Measurements from ENCODE around the gene KL.

The KL gene

DNA sequence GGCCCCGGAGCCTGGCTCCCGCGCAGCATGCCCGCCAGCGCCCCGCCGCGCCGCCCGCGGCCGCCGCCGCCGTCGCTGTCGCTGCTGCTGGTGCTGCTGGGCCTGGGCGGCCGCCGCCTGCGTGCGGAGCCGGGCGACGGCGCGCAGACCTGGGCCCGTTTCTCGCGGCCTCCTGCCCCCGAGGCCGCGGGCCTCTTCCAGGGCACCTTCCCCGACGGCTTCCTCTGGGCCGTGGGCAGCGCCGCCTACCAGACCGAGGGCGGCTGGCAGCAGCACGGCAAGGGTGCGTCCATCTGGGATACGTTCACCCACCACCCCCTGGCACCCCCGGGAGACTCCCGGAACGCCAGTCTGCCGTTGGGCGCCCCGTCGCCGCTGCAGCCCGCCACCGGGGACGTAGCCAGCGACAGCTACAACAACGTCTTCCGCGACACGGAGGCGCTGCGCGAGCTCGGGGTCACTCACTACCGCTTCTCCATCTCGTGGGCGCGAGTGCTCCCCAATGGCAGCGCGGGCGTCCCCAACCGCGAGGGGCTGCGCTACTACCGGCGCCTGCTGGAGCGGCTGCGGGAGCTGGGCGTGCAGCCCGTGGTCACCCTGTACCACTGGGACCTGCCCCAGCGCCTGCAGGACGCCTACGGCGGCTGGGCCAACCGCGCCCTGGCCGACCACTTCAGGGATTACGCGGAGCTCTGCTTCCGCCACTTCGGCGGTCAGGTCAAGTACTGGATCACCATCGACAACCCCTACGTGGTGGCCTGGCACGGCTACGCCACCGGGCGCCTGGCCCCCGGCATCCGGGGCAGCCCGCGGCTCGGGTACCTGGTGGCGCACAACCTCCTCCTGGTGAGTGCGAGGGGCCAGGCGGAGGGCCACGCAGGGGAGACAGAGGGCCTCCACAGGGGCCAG lies at the start of gene KL:
KL (plus strand) TSS at position 10 of the 909 bp plus-strand sequence; CDS start at position 28, 18 bp downstream.
- Histone ChIP-seq H2AFZ (peak within 1 kb of the TSS; percentile 73), H3K79me2 (peaks cover 25% of the 10 kb centered on the region), H3K9me3 (ENCODE audit: control insufficient read depth, low read length) (no peaks in the 10 kb centered on the region), H3K27me3 (ENCODE audit: control insufficient read depth, insufficient read depth, low read length) (no peaks in the 10 kb centered on the region), H3K9ac (peak within 1 kb of the TSS; percentile 67), H3K27ac (peak within 1 kb of the TSS; percentile 97), H3K4me1 (peaks cover 8% of the 10 kb centered on the region), H3K4me2 (ENCODE audit: low read length) (peak within 1 kb of the TSS; percentile 94), H3K36me3 (ENCODE audit: control insufficient read depth, insufficient read depth, low read length) (peaks cover 5% of the 10 kb centered on the region), H3K4me3 (ENCODE audit: low read depth, low read length) (peak within 1 kb of the TSS; percentile 99)
- TF ChIP-seq, protein P1, sequence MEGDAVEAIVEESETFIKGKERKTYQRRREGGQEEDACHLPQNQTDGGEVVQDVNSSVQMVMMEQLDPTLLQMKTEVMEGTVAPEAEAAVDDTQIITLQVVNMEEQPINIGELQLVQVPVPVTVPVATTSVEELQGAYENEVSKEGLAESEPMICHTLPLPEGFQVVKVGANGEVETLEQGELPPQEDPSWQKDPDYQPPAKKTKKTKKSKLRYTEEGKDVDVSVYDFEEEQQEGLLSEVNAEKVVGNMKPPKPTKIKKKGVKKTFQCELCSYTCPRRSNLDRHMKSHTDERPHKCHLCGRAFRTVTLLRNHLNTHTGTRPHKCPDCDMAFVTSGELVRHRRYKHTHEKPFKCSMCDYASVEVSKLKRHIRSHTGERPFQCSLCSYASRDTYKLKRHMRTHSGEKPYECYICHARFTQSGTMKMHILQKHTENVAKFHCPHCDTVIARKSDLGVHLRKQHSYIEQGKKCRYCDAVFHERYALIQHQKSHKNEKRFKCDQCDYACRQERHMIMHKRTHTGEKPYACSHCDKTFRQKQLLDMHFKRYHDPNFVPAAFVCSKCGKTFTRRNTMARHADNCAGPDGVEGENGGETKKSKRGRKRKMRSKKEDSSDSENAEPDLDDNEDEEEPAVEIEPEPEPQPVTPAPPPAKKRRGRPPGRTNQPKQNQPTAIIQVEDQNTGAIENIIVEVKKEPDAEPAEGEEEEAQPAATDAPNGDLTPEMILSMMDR (IDR thresholded peaks at IDR 0.05): peak; percentile 5

DNA sequence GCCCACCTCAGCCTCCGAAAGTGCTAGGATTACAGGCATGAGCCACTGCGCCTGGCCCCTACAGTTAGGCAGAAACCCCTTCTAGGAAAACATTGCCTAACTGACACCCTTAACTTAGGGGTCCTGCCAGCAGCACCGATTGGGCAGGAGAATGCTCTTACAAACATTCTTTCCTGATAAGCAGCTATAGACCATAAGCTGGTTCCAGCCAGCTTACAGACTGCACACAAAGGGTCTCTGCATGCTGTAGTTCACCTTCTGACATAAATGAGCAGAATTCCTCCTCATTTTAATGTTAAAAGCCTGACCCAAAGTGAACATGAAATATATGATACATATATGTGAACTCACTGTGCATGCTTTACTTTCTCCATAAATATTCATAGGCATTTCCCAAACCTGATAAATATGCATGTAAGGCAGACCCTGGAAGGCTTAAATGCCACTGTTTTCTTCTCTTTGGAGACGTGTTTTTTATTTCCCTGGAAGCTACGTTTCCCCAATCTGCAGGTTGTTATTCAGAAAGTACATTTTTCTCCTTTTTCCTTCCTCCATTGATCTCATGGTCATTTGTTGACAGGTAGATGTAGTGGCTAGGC lies 48.5 kb upstream of the KL start:
- no peak overlapping the region for H2AFZ ChIP-seq
- no peaks in the 10 kb centered on the region for H3K27me3 ChIP-seq (ENCODE audit: control insufficient read depth, insufficient read depth, low read length)
- no peaks in the 10 kb centered on the region for H3K4me1 ChIP-seq
- TF ChIP-seq, protein P1 (IDR thresholded peaks at IDR 0.05): no peak
- no peaks in the 10 kb centered on the region for H3K79me2 ChIP-seq
- no peaks in the 10 kb centered on the region for H3K36me3 ChIP-seq (ENCODE audit: control insufficient read depth, insufficient read depth, low read length)
- no peak overlapping the region for H3K9ac ChIP-seq
- H3K9me3 ChIP-seq (ENCODE audit: control insufficient read depth, low read length): no peaks in the 10 kb centered on the region
- H3K4me3 ChIP-seq (ENCODE audit: low read depth, low read length): no peak overlapping the region
- no peak overlapping the region for H3K4me2 ChIP-seq (ENCODE audit: low read length)
- H3K27ac ChIP-seq: no peak overlapping the region

DNA sequence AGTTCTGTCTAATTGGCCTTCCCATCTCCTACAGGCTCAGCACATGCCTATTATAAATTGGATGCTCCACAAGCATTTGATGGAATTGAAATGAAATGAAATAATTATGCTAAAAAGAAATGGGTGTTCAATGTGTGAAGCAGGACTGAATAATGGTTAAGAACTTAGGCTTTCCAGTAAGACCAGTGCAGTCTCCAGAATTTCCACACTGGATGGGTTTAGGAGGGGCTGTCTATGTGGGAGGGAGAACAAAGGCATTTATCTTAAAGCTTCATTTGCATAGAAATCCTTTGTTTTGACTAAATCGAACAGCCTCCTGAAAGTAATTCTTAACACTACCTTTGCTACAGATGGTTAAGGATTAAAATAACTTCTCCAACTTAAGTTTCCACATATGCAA lies 47.9 kb upstream of the KL start:
- Histone ChIP-seq H3K9me3 (ENCODE audit: control insufficient read depth, low read length) (no peaks in the 10 kb centered on the region), H2AFZ (no peak overlapping the region), H3K9ac (no peak overlapping the region), H3K27me3 (ENCODE audit: control insufficient read depth, insufficient read depth, low read length) (no peaks in the 10 kb centered on the region), H3K4me2 (ENCODE audit: low read length) (no peak overlapping the region), H3K27ac (no peak overlapping the region), H3K36me3 (ENCODE audit: control insufficient read depth, insufficient read depth, low read length) (no peaks in the 10 kb centered on the region), H3K4me1 (no peaks in the 10 kb centered on the region), H3K79me2 (no peaks in the 10 kb centered on the region), H3K4me3 (ENCODE audit: low read depth, low read length) (no peak overlapping the region)
- TF ChIP-seq, protein P1 (IDR thresholded peaks at IDR 0.05): no peak

DNA sequence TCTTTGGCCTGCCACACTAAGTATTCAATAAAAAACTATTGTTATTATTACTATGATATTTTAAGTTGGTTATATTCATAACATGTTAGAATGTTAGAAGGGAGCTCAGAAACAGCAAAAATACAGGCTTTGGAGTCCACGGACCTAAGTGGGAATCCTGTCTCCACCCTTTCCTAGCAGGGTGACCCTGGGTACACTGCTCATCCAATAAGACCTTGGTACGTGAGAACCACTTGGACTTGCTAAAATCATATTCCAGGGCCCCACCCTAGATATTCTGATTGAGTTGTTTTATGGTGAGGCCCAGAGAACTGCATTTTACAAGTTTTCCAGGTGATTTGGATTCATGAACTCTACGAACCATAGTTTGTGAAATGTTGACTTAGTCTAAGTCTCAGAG lies 47.4 kb upstream of the KL start:
- Histone ChIP-seq H3K36me3 (ENCODE audit: control insufficient read depth, insufficient read depth, low read length) (no peaks in the 10 kb centered on the region), H3K9ac (no peak overlapping the region), H3K4me2 (ENCODE audit: low read length) (no peak overlapping the region), H3K27me3 (ENCODE audit: control insufficient read depth, insufficient read depth, low read length) (no peaks in the 10 kb centered on the region), H2AFZ (no peak overlapping the region), H3K27ac (no peak overlapping the region), H3K9me3 (ENCODE audit: control insufficient read depth, low read length) (no peaks in the 10 kb centered on the region), H3K79me2 (no peaks in the 10 kb centered on the region), H3K4me1 (no peaks in the 10 kb centered on the region), H3K4me3 (ENCODE audit: low read depth, low read length) (no peak overlapping the region)
- TF ChIP-seq, protein P1 (IDR thresholded peaks at IDR 0.05): no peak
